HG03095 (cell line): ENCODE measurements around the gene SYNGAP1.
"Not testable (repeated sequence)": the region's sequence is repeated elsewhere in the genome, so short reads cannot be mapped to it uniquely, and the experiment has no call there.

Source experiments
- ATAC-seq: cut with Tn5 transposase; IDR thresholded peaks from one replicate; pipeline ENCODE4 v1.9.1; 2021; ENCODE audit warnings: moderate library complexity; ENCODE audit not compliant: unreplicated experiment

SYNGAP1 gene

GRCh38 chr6:33399881-33400280, 20.0 kb upstream of the SYNGAP1 start:
- not testable (repeated sequence) for ATAC-seq

- ATAC-seq = no peak
These were observed 15.0 kb upstream of the SYNGAP1 start for GRCh38 chr6:33404884-33405283.

- ATAC-seq = no peak
These were observed 14.4 kb upstream of the SYNGAP1 start for GRCh38 chr6:33405386-33405940.

GRCh38 chr6:33406126-33406525, 13.7 kb upstream of the SYNGAP1 start:
- no peak for ATAC-seq

- ATAC-seq = no peak
These were observed 12.6 kb upstream of the SYNGAP1 start for GRCh38 chr6:33407132-33407718.

- ATAC-seq = peak; percentile 77
These were observed 9.7 kb upstream of the SYNGAP1 start for GRCh38 chr6:33410050-33410710.

GRCh38 chr6:33410711-33411631, 8.9 kb upstream of the SYNGAP1 start, which contains the start of gene PHF1:
TSS of gene PHF1 (plus strand) at chr6:33411014. CDS start at chr6:33412264, 1,250 bp downstream.
- peak; percentile 8 for ATAC-seq

- ATAC-seq = no peak
These were observed 8.2 kb upstream of the SYNGAP1 start for GRCh38 chr6:33411632-33412005.

GRCh38 chr6:33412140-33413009, 7.5 kb upstream of the SYNGAP1 start:
- no peak for ATAC-seq

- no peak for ATAC-seq
These were observed 6.4 kb upstream of the SYNGAP1 start for GRCh38 chr6:33413241-33414120.

- no peak for ATAC-seq
These were observed 5.1 kb upstream of the SYNGAP1 start for GRCh38 chr6:33414592-33415271.

GRCh38 chr6:33415831-33416230, 4.0 kb upstream of the SYNGAP1 start:
- no peak for ATAC-seq

- ATAC-seq = no peak
These were observed 3.3 kb upstream of the SYNGAP1 start for GRCh38 chr6:33416386-33417127.

- ATAC-seq = no peak
These were observed 2.5 kb upstream of the SYNGAP1 start for GRCh38 chr6:33417128-33417902.

- peak; percentile 64 for ATAC-seq
These were observed 1.8 kb upstream of the SYNGAP1 start, which contains the start of gene CUTA for GRCh38 chr6:33417903-33418689. TSS of gene CUTA (minus strand) at chr6:33418107. CDS start at chr6:33418000, 107 bp downstream.

GRCh38 chr6:33418690-33419291, 1.1 kb upstream of the SYNGAP1 start:
- ATAC-seq = no peak
